Endothelial cell (in vitro differentiated cells): ENCODE data around the gene MOGAT3. TPM values are rescaled to one million over a fixed set of nuclear protein-coding genes. Genes with fewer than 3 reads are reported as not detected.

Source experiments
- DNase-seq: peaks from one replicate; pipeline ENCODE4 v3.0.0; 2021; ENCODE audit warnings: low spot score
- H3K27ac Mint-ChIP-seq: one replicate; pipeline ENCODE4 v1.8.0; 2021; ENCODE audit warnings: mixed read lengths, inconsistent platforms; ENCODE audit not compliant: unreplicated experiment
- H3K27me3 Mint-ChIP-seq: one replicate; pipeline ENCODE4 v1.8.0; 2021; ENCODE audit warnings: mild to moderate bottlenecking, moderate library complexity, mixed read lengths, inconsistent platforms; ENCODE audit not compliant: unreplicated experiment
- H3K36me3 Mint-ChIP-seq: one replicate; pipeline ENCODE4 v1.8.0; 2021; ENCODE audit warnings: mild to moderate bottlenecking, low read depth, mixed read lengths, inconsistent platforms; ENCODE audit not compliant: unreplicated experiment
- H3K4me1 Mint-ChIP-seq: one replicate; pipeline ENCODE4 v1.8.0; 2021; ENCODE audit warnings: mild to moderate bottlenecking, mixed read lengths, inconsistent platforms; ENCODE audit not compliant: unreplicated experiment
- H3K4me3 Mint-ChIP-seq: one replicate; pipeline ENCODE4 v1.8.0; 2021; ENCODE audit warnings: mild to moderate bottlenecking, mixed read lengths, inconsistent platforms; ENCODE audit not compliant: unreplicated experiment
- H3K9me3 Mint-ChIP-seq: one replicate; pipeline ENCODE4 v1.8.0; 2021; ENCODE audit warnings: mixed read lengths, inconsistent platforms; ENCODE audit not compliant: unreplicated experiment
- total RNA-seq: library from RNA; stranded (reverse); fragmentation: NEBNext Ultra II Directional; extraction: Animal tissue kit (Norgen Biotek cat#: 25700); gene quantifications from one replicate; pipeline ENCODE4 v1.2.1, GENCODE V29; 2021; ENCODE audit not compliant: unreplicated experiment
- TF ChIP-seq, protein P1 (sequence below): fragments of 200-600 bp; sonication (generic); IDR thresholded peaks from one replicate; pipeline ENCODE4 v1.5.0; 2021; ENCODE audit warnings: antibody characterized with exemption; ENCODE audit not compliant: unreplicated experiment

The MOGAT3 gene
- total RNA-seq, 1 donor from 2014 or later, result not detected

DNA sequence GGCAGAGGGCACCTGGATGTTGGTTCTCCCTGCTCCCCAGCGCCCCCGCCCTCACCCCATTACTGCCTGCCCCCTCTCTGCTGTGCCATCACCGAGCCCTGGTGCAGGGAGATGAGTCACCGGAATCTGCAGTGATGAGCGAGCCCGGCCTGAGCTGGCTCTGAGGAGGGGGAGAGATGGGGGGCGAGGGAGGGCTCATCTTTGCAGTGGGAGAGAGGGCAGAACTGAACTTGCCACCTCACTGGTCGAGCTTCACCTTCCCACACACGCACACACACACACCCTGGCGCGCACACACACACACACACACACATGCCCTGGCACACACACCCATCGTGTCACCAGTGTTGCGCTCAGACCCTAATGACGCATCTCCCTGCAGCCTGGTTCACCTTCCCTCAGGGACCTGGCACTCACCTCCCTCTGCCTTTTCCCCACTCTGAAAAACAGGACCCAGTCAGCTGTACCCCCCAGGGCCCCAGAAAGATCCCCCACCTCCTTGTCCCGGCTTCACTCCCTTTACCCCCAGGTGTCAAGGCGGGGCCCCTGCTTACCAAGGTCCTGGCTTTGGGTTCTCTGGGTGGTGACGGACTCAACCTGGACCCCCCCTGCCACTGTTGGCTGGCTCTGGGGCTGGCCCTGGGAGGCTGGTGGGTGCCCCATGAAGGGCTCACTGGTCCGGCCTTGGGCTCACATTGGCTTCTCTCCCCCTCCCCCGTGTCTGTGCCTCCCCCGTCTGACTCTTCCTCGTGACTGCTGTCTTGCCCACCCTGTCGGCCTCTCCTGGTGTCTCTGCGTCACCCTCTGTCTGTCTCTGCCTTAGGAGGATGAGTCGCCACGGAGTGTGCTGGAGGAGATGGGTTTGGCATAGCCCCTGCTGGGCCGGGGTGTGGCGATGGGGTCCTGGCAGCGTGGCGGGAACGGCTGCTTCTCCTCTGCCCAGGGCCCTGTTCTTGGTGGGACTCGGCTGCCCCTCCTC is 40.9 kb downstream of the MOGAT3 start:
- peaks cover 15% of the 10 kb centered on the region for H3K27me3 Mint-ChIP-seq
- DNase-seq, result no peak
- H3K36me3 Mint-ChIP-seq, result peaks cover 14% of the 10 kb centered on the region
- no peaks in the 10 kb centered on the region for H3K9me3 Mint-ChIP-seq
- TF ChIP-seq, protein P1, sequence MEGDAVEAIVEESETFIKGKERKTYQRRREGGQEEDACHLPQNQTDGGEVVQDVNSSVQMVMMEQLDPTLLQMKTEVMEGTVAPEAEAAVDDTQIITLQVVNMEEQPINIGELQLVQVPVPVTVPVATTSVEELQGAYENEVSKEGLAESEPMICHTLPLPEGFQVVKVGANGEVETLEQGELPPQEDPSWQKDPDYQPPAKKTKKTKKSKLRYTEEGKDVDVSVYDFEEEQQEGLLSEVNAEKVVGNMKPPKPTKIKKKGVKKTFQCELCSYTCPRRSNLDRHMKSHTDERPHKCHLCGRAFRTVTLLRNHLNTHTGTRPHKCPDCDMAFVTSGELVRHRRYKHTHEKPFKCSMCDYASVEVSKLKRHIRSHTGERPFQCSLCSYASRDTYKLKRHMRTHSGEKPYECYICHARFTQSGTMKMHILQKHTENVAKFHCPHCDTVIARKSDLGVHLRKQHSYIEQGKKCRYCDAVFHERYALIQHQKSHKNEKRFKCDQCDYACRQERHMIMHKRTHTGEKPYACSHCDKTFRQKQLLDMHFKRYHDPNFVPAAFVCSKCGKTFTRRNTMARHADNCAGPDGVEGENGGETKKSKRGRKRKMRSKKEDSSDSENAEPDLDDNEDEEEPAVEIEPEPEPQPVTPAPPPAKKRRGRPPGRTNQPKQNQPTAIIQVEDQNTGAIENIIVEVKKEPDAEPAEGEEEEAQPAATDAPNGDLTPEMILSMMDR, result no peak
- peaks cover 10% of the 10 kb centered on the region for H3K4me1 Mint-ChIP-seq
- no peak overlapping the region for H3K27ac Mint-ChIP-seq
- no peak overlapping the region for H3K4me3 Mint-ChIP-seq

DNA sequence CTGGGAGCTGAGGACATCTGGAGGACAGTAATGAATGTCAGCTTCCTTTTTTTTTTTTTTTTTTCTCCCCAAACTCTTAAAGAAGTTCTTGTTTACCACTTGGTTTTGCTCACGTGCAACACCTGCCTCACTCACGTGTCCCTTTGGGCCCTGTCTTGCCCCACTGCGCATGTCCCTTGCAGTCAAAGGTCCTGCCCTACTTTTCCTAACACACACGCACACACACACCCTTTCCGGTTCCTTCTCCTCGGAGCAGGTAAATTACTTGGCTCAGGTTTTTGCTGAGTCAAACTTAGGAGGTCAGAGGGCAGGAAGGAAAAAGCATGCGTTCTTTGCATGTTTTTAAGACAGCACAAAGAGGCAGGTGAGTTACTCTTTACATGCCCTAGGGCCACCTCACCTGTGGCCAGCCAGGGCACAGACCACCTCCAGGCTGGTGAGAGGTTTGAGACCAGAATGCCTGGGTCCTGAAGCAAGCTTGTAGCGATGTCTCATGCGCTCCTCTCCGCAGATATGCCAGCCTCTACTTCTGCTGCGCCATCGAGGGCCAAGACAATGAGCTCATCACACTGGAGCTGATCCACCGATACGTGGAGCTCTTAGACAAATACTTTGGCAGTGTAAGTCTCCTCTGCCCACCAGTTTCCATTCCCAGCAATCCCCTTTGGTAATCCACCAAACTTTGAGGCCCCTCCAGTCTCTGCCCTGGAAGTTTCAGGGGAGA is 43.8 kb downstream of the MOGAT3 start:
- TF ChIP-seq, protein P1, result no peak
- H3K27me3 Mint-ChIP-seq, result peaks cover 14% of the 10 kb centered on the region
- peaks cover 6% of the 10 kb centered on the region for H3K4me1 Mint-ChIP-seq
- peak overlapping the region; percentile 14 for H3K4me3 Mint-ChIP-seq
- H3K36me3 Mint-ChIP-seq, result peaks cover 14% of the 10 kb centered on the region
- H3K27ac Mint-ChIP-seq, result no peak overlapping the region
- no peak for DNase-seq
- H3K9me3 Mint-ChIP-seq, result no peaks in the 10 kb centered on the region

DNA sequence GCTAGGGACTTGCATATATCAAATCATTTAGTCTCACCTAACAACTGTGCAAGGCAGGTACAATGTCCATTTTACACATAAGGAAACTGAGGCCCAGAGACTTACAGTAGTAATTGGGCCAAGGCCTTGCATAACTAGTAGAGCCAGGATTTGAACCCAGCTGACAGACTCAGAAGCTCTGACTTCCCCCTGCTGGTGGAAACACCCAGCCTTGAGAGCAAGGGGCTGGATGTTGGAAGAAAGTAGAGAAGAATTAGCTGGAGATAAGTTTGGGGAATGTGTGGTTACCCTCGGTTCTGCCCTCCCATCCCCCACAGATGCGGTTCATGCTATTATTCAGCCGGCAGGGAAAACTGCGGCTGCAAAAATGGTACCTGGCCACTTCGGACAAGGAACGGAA is 44.6 kb downstream of the MOGAT3 start:
- Mint-ChIP-seq H3K4me3 (peak overlapping the region; percentile 53), H3K36me3 (peaks cover 14% of the 10 kb centered on the region), H3K4me1 (peaks cover 6% of the 10 kb centered on the region), H3K9me3 (no peaks in the 10 kb centered on the region), H3K27ac (no peak overlapping the region), H3K27me3 (peaks cover 12% of the 10 kb centered on the region)
- TF ChIP-seq, protein P1, result no peak
- DNase-seq, result no peak

DNA sequence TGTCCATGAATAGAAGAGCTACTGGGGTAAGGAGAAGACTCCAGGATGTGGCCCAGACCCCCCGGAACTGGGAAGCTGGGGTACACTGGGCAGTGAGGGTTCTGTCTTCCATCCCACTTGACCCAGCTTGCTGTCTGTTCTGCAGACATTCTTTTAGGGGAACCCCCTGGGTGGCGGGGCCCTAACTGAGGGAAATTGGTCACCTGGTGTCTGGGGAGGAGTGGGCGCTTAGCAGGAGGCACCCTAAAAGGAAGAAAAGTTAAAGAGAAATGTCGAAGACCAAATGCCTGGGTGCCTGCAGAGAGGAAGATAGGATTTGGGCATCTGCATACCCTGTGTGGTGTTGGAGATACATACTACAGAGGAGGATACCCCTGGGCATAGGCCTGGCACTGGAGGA is 45.5 kb downstream of the MOGAT3 start:
- Mint-ChIP-seq H3K9me3 (no peaks in the 10 kb centered on the region), H3K27ac (no peak overlapping the region), H3K4me3 (peak overlapping the region; percentile 79), H3K27me3 (peaks cover 13% of the 10 kb centered on the region), H3K4me1 (peaks cover 6% of the 10 kb centered on the region), H3K36me3 (peaks cover 14% of the 10 kb centered on the region)
- TF ChIP-seq, protein P1, result no peak
- DNase-seq, result no peak

DNA sequence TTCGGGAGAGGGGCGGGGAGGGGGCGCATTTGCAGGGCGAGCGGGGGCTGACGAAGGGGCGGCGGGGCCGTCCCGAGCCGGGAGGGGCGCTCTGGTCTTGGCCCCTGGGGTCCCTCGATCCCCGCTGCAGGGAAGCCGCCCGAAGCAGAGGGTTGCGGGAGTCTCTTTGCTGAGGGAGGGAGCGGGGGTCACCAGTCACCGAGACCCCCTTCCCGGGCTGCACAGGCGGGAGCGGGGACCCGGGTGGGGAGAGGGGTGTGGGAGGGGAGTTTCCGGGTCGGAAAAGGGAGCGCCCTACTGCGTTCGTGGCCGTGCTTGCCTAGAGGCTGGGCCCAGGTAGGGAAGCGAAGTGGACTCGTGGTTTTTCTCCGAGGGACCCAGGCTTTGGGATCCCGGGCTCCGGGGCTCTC is 46.1 kb downstream of the MOGAT3 start:
- DNase-seq, result no peak
- peaks cover 6% of the 10 kb centered on the region for H3K4me1 Mint-ChIP-seq
- peaks cover 12% of the 10 kb centered on the region for H3K27me3 Mint-ChIP-seq
- H3K36me3 Mint-ChIP-seq, result peaks cover 14% of the 10 kb centered on the region
- TF ChIP-seq, protein P1, result no peak
- H3K27ac Mint-ChIP-seq, result no peak overlapping the region
- H3K4me3 Mint-ChIP-seq, result peak overlapping the region; percentile 79
- H3K9me3 Mint-ChIP-seq, result no peaks in the 10 kb centered on the region
